Left kidney (tissue), 2 donors: ENCODE results near the gene HYAL2. TPM values are rescaled to one million over a fixed set of nuclear protein-coding genes. Genes with fewer than 3 reads are reported as not detected.

Source experiments
- DNase-seq: peaks from one replicate; pipeline ENCODE4 v3.0.0-alpha.2; 2013
- polyA plus RNA-seq: library from polyadenylated mRNA; unstranded; fragments of 120-200 nt; gene quantifications from one replicate; pipeline ENCODE4 v1.2.1, GENCODE V29; 2013; ENCODE audit not compliant: insufficient read length

HYAL2 gene
- polyA plus RNA-seq, 1 donor, result 53.6 TPM

- DNase-seq, result no peak
These were observed 28.8 kb upstream of the HYAL2 start for GRCh38 chr3:50351323-50351697.

- peak; percentile 91 for DNase-seq
These were observed 28.2 kb upstream of the HYAL2 start, which contains the start of the genes CYB561D2 and NPRL2 for GRCh38 chr3:50350527-50351322. Gene CYB561D2 (plus strand): TSS chr3:50350862. CDS start chr3:50351434, 572 bp downstream. Gene NPRL2 (minus strand): TSS chr3:50350775. CDS start chr3:50350652, 123 bp downstream.

- no peak for DNase-seq
These were observed 27.6 kb upstream of the HYAL2 start for GRCh38 chr3:50350213-50350526.

GRCh38 chr3:50347187-50347813 is 24.8 kb upstream of the HYAL2 start:
- no peak for DNase-seq

GRCh38 chr3:50345586-50346234 is 23.2 kb upstream of the HYAL2 start, which contains the start of gene ZMYND10:
Gene ZMYND10 (minus strand): TSS chr3:50345732. CDS start chr3:50345579, 153 bp downstream.
- no peak for DNase-seq

GRCh38 chr3:50345008-50345407 is 22.5 kb upstream of the HYAL2 start:
- no peak for DNase-seq

GRCh38 chr3:50342813-50343633 is 20.5 kb upstream of the HYAL2 start:
- no peak for DNase-seq

GRCh38 chr3:50341996-50342650 is 19.6 kb upstream of the HYAL2 start:
- no peak for DNase-seq

GRCh38 chr3:50341537-50341936 is 19.0 kb upstream of the HYAL2 start:
- no peak for DNase-seq

- no peak for DNase-seq
These were observed 18.1 kb upstream of the HYAL2 start, which contains the start of gene RASSF1 for GRCh38 chr3:50340448-50341329. Gene RASSF1 (minus strand): TSS chr3:50340836. CDS start chr3:50340805, 31 bp downstream.

- no peak for DNase-seq
These were observed 17.6 kb upstream of the HYAL2 start for GRCh38 chr3:50340147-50340447.

- no peak for DNase-seq
These were observed 17.1 kb upstream of the HYAL2 start for GRCh38 chr3:50339485-50340146.

- DNase-seq, result no peak
These were observed 16.4 kb upstream of the HYAL2 start for GRCh38 chr3:50338965-50339364.

- peak; percentile 97 for DNase-seq
These were observed 14.8 kb upstream of the HYAL2 start for GRCh38 chr3:50337175-50337861.

GRCh38 chr3:50336452-50337174 is 14.1 kb upstream of the HYAL2 start:
- no peak for DNase-seq

- DNase-seq, result no peak
These were observed 12.0 kb upstream of the HYAL2 start for GRCh38 chr3:50334339-50335075.

- no peak for DNase-seq
These were observed 11.3 kb upstream of the HYAL2 start for GRCh38 chr3:50333744-50334328.
